Hematopoietic multipotent progenitor cell treated with erythropoietin and hydrocortisone succinate and interleukin-3 and kit ligand, for 15 days (in vitro differentiated cells): Measurements from ENCODE around the gene ACE.
"Not testable (repeated sequence)": the region's sequence is repeated elsewhere in the genome, so short reads cannot be mapped to it uniquely, and the experiment has no call there.

Source experiments
- DNase-seq: peaks from one replicate; pipeline ENCODE4 v3.0.0-alpha.2; 2015; ENCODE audit warnings: low spot score

ACE gene

GRCh38 chr17:63444457-63444856, 32.4 kb upstream of the ACE start:
- DNase-seq, result no peak

- DNase-seq, result no peak
These were observed 31.8 kb upstream of the ACE start for GRCh38 chr17:63445065-63445464.

GRCh38 chr17:63445571-63445953, 31.3 kb upstream of the ACE start:
- DNase-seq, result no peak

GRCh38 chr17:63445954-63446752, 30.7 kb upstream of the ACE start, which contains the start of gene CYB561:
Gene CYB561, minus strand, starts transcription at chr17:63446306. Its CDS starts 8,759 bp downstream, at chr17:63437547.
- DNase-seq, result peak; percentile 64

- DNase-seq, result no peak
These were observed 29.9 kb upstream of the ACE start for GRCh38 chr17:63446753-63447470.

GRCh38 chr17:63447471-63448009, 29.3 kb upstream of the ACE start:
- no peak for DNase-seq

- no peak for DNase-seq
These were observed 28.2 kb upstream of the ACE start for GRCh38 chr17:63448655-63449054.

GRCh38 chr17:63450551-63450950, 26.3 kb upstream of the ACE start:
- no peak for DNase-seq

GRCh38 chr17:63451150-63451549, 25.7 kb upstream of the ACE start:
- no peak for DNase-seq

GRCh38 chr17:63452046-63452961, 24.6 kb upstream of the ACE start:
- DNase-seq, result no peak

GRCh38 chr17:63452962-63453551, 23.8 kb upstream of the ACE start:
- no peak for DNase-seq

- DNase-seq, result not testable (repeated sequence)
These were observed 22.5 kb upstream of the ACE start for GRCh38 chr17:63454357-63454756.

- DNase-seq, result no peak
These were observed 21.9 kb upstream of the ACE start for GRCh38 chr17:63454915-63455314.

GRCh38 chr17:63455417-63455816, 21.4 kb upstream of the ACE start:
- no peak for DNase-seq

GRCh38 chr17:63458478-63458877, 18.4 kb upstream of the ACE start:
- no peak for DNase-seq

- no peak for DNase-seq
These were observed 16.8 kb upstream of the ACE start for GRCh38 chr17:63460018-63460417.

GRCh38 chr17:63463771-63464170, 13.1 kb upstream of the ACE start:
- no peak for DNase-seq

- no peak for DNase-seq
These were observed 12.1 kb upstream of the ACE start for GRCh38 chr17:63464691-63465236.

GRCh38 chr17:63468099-63468498, 8.8 kb upstream of the ACE start:
- DNase-seq, result not testable (repeated sequence)

- no peak for DNase-seq
These were observed 2.7 kb upstream of the ACE start for GRCh38 chr17:63474174-63474573.
